ENCODE results near the gene POMGNT2.

POMGNT2 gene

GRCh38 chr3:43105596-43106292 is at the start of gene POMGNT2:
POMGNT2 (minus strand) TSS chr3:43106079; CDS start chr3:43081431, 24,648 bp downstream.
- DNase-seq = peak; percentile 93

GRCh38 chr3:43154980-43155379 is 49.1 kb upstream of the POMGNT2 start:
- no peak for DNase-seq

GRCh38 chr3:43153216-43154083 is 47.6 kb upstream of the POMGNT2 start:
- no peak for DNase-seq

GRCh38 chr3:43152649-43153048 is 46.8 kb upstream of the POMGNT2 start:
- no peak for DNase-seq

GRCh38 chr3:43148033-43148432 is 42.2 kb upstream of the POMGNT2 start:
- DNase-seq = no peak

- no peak for DNase-seq
Observed at GRCh38 chr3:43146599-43146998, 40.7 kb upstream of the POMGNT2 start.

- no peak for DNase-seq
Observed at GRCh38 chr3:43144761-43145490, 39.0 kb upstream of the POMGNT2 start.

GRCh38 chr3:43142472-43142871 is 36.6 kb upstream of the POMGNT2 start:
- no peak for DNase-seq

GRCh38 chr3:43138488-43139231 is 32.8 kb upstream of the POMGNT2 start:
- no peak for DNase-seq

GRCh38 chr3:43132870-43133636 is 27.2 kb upstream of the POMGNT2 start:
- no peak for DNase-seq

GRCh38 chr3:43132193-43132592 is 26.3 kb upstream of the POMGNT2 start:
- no peak for DNase-seq

- peak; percentile 3 for DNase-seq
Observed at GRCh38 chr3:43128464-43128863, 22.6 kb upstream of the POMGNT2 start.

GRCh38 chr3:43126536-43126935 is 20.7 kb upstream of the POMGNT2 start:
- DNase-seq = no peak

GRCh38 chr3:43123895-43124294 is 18.0 kb upstream of the POMGNT2 start:
- DNase-seq = no peak

- no peak for DNase-seq
Observed at GRCh38 chr3:43120937-43121336, 15.1 kb upstream of the POMGNT2 start.

- DNase-seq = no peak
Observed at GRCh38 chr3:43117257-43117656, 11.4 kb upstream of the POMGNT2 start.

- DNase-seq = no peak
Observed at GRCh38 chr3:43113671-43114070, 7.8 kb upstream of the POMGNT2 start.

- DNase-seq = no peak
Observed at GRCh38 chr3:43106293-43106628, 382 bp upstream of the POMGNT2 start.

- DNase-seq = no peak
Observed at GRCh38 chr3:43104660-43105595, 951 bp downstream of the POMGNT2 start.

- no peak for DNase-seq
Observed at GRCh38 chr3:43104039-43104438, 1.8 kb downstream of the POMGNT2 start.

All from suppressor macrophage treated with lipopolysaccharide for 4 hours (primary cell).